PFSK-1 (cell line): ENCODE measurements around the gene ADGRB3.

Experiments
- FOXP2 ChIP-seq: optimal IDR thresholded peaks from 2 replicates; pipeline ENCODE3; 2011; ENCODE audit warnings: borderline replicate concordance, control low read depth, inconsistent platforms; ENCODE audit not compliant: insufficient read depth; ENCODE audit errors: extremely low read length, extremely low read depth
- POLR2AphosphoS5 ChIP-seq: IDR thresholded peaks from 2 replicates; pipeline ENCODE4 v1.6.1; 2012; ENCODE audit warnings: low read depth, mild to moderate bottlenecking, control low read depth, low read length, moderate library complexity
- SIN3A ChIP-seq: IDR thresholded peaks from 2 replicates; pipeline ENCODE4 v1.6.1; 2012; ENCODE audit warnings: mild to moderate bottlenecking, low read length, moderate library complexity, borderline replicate concordance; ENCODE audit not compliant: insufficient read depth
- TAF1 ChIP-seq: IDR thresholded peaks from 2 replicates; pipeline ENCODE4 v1.6.1; 2012; ENCODE audit warnings: low read length, control low read depth, borderline replicate concordance; ENCODE audit not compliant: insufficient read depth
- TF ChIP-seq, protein P1 (sequence below), 2 experiments: IDR thresholded peaks; 2 replicates each; pipeline versions ENCODE4 v1.6.1 to v1.8.0; 2011 to 2012; ENCODE audit warnings: low read depth in 2 of 2, low read length in 2 of 2, control low read depth in 1 of 2, inconsistent platforms in 1 of 2, mild to moderate bottlenecking in 1 of 2, moderate library complexity in 1 of 2; ENCODE audit not compliant: insufficient read depth in 1 of 2

DNA sequence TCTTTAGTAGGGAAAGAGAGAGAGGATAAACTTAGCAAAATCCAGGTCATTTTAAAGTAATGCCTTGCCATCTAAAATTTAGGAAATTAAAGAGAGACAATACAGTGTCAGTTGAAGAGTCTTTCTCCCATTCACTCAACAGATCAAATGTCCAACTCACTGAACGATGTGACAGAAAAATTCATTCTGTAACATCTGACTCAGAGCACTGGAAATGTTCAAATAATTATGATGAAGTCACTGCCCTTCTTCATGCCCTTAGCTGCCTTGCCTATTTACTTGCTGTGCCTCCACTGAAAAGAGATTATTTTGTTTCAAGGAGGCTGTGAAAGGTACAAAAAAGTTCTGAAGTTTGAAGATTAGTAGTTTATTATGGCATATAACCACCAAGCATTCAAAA is 434.8 kb downstream of the ADGRB3 start:
- TF ChIP-seq SIN3A = no peak
- no peak for TF ChIP-seq POLR2AphosphoS5
- TF ChIP-seq TAF1 = no peak
- TF ChIP-seq, protein P1, sequence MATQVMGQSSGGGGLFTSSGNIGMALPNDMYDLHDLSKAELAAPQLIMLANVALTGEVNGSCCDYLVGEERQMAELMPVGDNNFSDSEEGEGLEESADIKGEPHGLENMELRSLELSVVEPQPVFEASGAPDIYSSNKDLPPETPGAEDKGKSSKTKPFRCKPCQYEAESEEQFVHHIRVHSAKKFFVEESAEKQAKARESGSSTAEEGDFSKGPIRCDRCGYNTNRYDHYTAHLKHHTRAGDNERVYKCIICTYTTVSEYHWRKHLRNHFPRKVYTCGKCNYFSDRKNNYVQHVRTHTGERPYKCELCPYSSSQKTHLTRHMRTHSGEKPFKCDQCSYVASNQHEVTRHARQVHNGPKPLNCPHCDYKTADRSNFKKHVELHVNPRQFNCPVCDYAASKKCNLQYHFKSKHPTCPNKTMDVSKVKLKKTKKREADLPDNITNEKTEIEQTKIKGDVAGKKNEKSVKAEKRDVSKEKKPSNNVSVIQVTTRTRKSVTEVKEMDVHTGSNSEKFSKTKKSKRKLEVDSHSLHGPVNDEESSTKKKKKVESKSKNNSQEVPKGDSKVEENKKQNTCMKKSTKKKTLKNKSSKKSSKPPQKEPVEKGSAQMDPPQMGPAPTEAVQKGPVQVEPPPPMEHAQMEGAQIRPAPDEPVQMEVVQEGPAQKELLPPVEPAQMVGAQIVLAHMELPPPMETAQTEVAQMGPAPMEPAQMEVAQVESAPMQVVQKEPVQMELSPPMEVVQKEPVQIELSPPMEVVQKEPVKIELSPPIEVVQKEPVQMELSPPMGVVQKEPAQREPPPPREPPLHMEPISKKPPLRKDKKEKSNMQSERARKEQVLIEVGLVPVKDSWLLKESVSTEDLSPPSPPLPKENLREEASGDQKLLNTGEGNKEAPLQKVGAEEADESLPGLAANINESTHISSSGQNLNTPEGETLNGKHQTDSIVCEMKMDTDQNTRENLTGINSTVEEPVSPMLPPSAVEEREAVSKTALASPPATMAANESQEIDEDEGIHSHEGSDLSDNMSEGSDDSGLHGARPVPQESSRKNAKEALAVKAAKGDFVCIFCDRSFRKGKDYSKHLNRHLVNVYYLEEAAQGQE (IDR thresholded peaks at IDR 0.05; ENCODE audit: insufficient read depth in 1 of 2, low read depth in 2 of 2, low read length in 2 of 2) = no peak
- TF ChIP-seq FOXP2 = no peak
